22Rv1 (cell line): ENCODE measurements around the gene RAD50.
"Not testable (repeated sequence)": the region's sequence is repeated elsewhere in the genome, so short reads cannot be mapped to it uniquely, and the experiment has no call there.

ENCODE experiments used
- H3K27ac ChIP-seq: fragments of 450-650 bp; 2 replicates; pipeline ENCODE4 v1.5.1; 2017
- ZFX ChIP-seq: fragments of 450-650 bp; IDR thresholded peaks from 2 replicates; pipeline ENCODE4 v1.6.1; 2017; ENCODE audit warnings: antibody characterized with exemption, borderline replicate concordance
- TF ChIP-seq, protein P1 (sequence below): fragments of 450-650 bp; IDR thresholded peaks from 2 replicates; pipeline ENCODE4 v1.5.1; 2017; ENCODE audit warnings: mild to moderate bottlenecking

The RAD50 gene

DNA sequence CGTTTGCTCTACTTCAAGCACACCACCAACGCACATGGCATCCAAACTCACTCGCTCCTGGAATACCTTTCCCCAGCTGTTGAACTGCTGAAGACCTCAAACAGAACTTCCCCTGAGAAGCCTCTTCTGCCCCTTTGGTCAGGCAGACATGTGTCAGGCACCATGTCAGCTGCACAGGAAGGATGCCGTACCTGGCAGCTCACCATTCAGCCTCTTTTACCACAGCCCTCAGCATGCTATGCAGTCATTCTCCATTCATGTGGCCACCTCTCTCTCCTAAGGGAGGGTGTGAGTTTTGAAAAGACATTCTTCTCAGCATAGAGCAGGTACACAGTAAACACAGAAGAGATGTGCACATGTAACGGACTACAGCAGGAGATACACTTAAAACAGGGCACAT, 131.2 kb downstream of the RAD50 start:
- TF ChIP-seq ZFX, result no peak
- TF ChIP-seq, protein P1, sequence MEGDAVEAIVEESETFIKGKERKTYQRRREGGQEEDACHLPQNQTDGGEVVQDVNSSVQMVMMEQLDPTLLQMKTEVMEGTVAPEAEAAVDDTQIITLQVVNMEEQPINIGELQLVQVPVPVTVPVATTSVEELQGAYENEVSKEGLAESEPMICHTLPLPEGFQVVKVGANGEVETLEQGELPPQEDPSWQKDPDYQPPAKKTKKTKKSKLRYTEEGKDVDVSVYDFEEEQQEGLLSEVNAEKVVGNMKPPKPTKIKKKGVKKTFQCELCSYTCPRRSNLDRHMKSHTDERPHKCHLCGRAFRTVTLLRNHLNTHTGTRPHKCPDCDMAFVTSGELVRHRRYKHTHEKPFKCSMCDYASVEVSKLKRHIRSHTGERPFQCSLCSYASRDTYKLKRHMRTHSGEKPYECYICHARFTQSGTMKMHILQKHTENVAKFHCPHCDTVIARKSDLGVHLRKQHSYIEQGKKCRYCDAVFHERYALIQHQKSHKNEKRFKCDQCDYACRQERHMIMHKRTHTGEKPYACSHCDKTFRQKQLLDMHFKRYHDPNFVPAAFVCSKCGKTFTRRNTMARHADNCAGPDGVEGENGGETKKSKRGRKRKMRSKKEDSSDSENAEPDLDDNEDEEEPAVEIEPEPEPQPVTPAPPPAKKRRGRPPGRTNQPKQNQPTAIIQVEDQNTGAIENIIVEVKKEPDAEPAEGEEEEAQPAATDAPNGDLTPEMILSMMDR, result no peak

DNA sequence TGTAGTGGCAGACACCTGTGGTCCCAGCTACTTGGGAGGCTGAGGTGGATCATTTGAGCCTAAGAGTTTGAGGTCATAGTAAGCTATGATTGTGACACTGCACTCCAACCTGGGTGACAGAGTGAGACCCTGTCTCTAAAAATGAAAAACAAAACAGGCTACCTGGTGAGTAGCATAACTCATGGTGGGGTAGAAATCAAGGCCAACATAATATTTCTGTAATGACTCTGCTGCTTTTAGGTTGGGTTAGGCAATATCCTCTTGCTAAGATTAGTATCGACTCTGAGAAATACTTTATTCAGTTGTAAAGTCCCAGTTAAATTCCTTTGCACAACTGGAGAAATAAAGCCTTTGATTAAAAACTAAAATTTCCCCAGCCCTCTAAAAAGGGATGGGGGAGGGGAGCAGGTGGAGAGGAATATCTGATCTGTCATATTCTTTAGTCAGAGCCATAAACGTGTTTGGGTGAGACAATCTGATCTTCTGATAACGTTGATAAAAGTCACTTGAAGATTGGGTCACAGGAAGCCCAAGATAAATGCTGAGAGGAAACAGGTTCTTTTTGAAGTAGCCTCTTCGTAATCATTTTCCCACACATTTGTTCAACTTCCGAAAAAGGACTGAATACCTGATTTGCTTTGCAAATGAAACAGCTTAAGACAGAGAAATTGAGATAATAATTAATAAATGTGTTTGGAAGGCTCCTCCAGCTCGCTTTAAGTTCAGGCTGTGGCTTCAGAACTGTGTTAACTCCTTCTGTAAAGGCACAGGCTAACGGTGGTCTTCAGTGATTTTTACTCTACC, 132.0 kb downstream of the RAD50 start:
- no peak overlapping the region for H3K27ac ChIP-seq
- TF ChIP-seq ZFX, result no peak
- TF ChIP-seq, protein P1, result no peak

More for the DNA sequence above, 131.2 kb downstream of the RAD50 start:
- no peak overlapping the region for H3K27ac ChIP-seq

GRCh38 chr5:132689513-132689912, 132.7 kb downstream of the RAD50 start:
- no peak overlapping the region for H3K27ac ChIP-seq
- no peak for TF ChIP-seq ZFX
- TF ChIP-seq, protein P1, result no peak

GRCh38 chr5:132690156-132690555, 133.4 kb downstream of the RAD50 start:
- TF ChIP-seq, protein P1, result no peak
- no peak for TF ChIP-seq ZFX

GRCh38 chr5:132691755-132692631, 135.2 kb downstream of the RAD50 start:
- not testable (repeated sequence) for H3K27ac ChIP-seq

More at GRCh38 chr5:132690156-132690555, 133.4 kb downstream of the RAD50 start:
- H3K27ac ChIP-seq, result no peak overlapping the region

- H3K27ac ChIP-seq, result no peak overlapping the region
- TF ChIP-seq ZFX, result no peak
- TF ChIP-seq, protein P1, result no peak
Observed at GRCh38 chr5:132692632-132692967, 135.8 kb downstream of the RAD50 start.
